ENCODE data around the gene NFASC.

Gene NFASC

GRCh38 chr1:204979891-204980649, 109.4 kb downstream of the NFASC start:
- TF ChIP-seq CTCF (IDR thresholded peaks at IDR 0.05; ENCODE audit: insufficient read depth, low read depth, low read length, missing control alignments) = no peak
- H3K4me3 ChIP-seq (ENCODE audit: low read depth, low read length) = no peak overlapping the region
- no peak for DNase-seq (ENCODE audit: low read depth)

GRCh38 chr1:204980840-204981405, 110.3 kb downstream of the NFASC start:
- no peak for DNase-seq (ENCODE audit: low read depth)
- no peak for TF ChIP-seq CTCF (IDR thresholded peaks at IDR 0.05; ENCODE audit: insufficient read depth, low read depth, low read length, missing control alignments)
- H3K4me3 ChIP-seq (ENCODE audit: low read depth, low read length) = no peak overlapping the region

- no peak overlapping the region for H3K4me3 ChIP-seq (ENCODE audit: low read depth, low read length)
- no peak for DNase-seq (ENCODE audit: low read depth)
- TF ChIP-seq CTCF (IDR thresholded peaks at IDR 0.05; ENCODE audit: insufficient read depth, low read depth, low read length, missing control alignments) = no peak
These were observed 112.5 kb downstream of the NFASC start for GRCh38 chr1:204983136-204983535.

GRCh38 chr1:204983881-204984280, 113.2 kb downstream of the NFASC start:
- DNase-seq (ENCODE audit: low read depth) = no peak
- no peak for TF ChIP-seq CTCF (IDR thresholded peaks at IDR 0.05; ENCODE audit: insufficient read depth, low read depth, low read length, missing control alignments)
- no peak overlapping the region for H3K4me3 ChIP-seq (ENCODE audit: low read depth, low read length)

DNA sequence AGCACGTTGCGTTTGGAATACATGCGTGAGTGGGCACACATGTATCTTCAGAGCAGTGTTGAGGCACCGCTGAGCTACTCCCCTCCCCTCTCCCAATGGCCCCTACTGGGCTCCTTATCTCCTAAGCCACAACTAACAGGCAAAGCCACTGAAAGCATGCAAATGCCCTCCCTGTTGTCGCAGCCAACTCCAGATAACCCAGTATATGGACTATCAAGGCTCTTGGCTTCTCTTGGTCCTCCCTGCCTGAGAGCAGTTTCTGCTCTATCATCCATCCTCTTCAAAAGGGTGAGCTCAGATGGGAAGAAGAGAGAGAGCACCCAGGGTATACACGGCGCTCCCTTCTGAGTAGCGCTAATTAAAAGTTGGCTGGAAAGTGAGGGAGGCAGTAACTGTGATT, 113.8 kb downstream of the NFASC start:
- no peak for TF ChIP-seq CTCF (IDR thresholded peaks at IDR 0.05; ENCODE audit: insufficient read depth, low read depth, low read length, missing control alignments)
- no peak for DNase-seq (ENCODE audit: low read depth)
- H3K4me3 ChIP-seq (ENCODE audit: low read depth, low read length) = no peak overlapping the region

- no peak for DNase-seq (ENCODE audit: low read depth)
- no peak for TF ChIP-seq CTCF (IDR thresholded peaks at IDR 0.05; ENCODE audit: insufficient read depth, low read depth, low read length, missing control alignments)
- no peak overlapping the region for H3K4me3 ChIP-seq (ENCODE audit: low read depth, low read length)
These were observed 115.5 kb downstream of the NFASC start for GRCh38 chr1:204986181-204986580.

GRCh38 chr1:204987689-204988088, 117.0 kb downstream of the NFASC start:
- no peak for TF ChIP-seq CTCF (IDR thresholded peaks at IDR 0.05; ENCODE audit: insufficient read depth, low read depth, low read length, missing control alignments)
- no peak overlapping the region for H3K4me3 ChIP-seq (ENCODE audit: low read depth, low read length)
- DNase-seq (ENCODE audit: low read depth) = no peak
